ENCODE measurements around the gene KCNC4.

KCNC4 gene

DNA sequence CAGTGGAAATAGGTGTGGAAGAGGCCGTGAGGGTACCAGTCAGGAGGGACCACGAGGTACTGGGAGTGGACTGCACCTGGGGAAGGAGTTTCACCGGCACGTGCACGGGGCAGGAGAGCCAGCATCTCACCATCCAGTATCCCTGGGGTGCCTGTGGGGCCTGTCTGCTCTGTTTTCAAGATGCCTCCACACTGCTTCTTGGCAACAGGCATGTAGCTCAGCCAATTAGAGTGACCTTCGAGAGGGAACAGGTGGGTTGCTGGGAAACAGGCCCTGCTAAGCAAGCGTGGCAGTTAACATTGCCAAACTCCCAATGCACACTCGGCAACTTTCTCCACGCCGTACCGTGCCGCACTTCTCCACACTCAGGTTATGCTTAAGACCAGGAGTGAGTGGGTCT lies 17.7 kb downstream of the KCNC4 start:
- in situ Hi-C loops (cut with MboI; ENCODE audit: low sequenced_read_pairs): no loop called here

- in situ Hi-C loops (cut with MboI; ENCODE audit: low sequenced_read_pairs): no loop called here
Measured at GRCh38 chr1:110228381-110228780, 18.3 kb downstream of the KCNC4 start.

- in situ Hi-C loops (cut with MboI; ENCODE audit: low sequenced_read_pairs): no loop called here
Measured at GRCh38 chr1:110228869-110229268, 18.8 kb downstream of the KCNC4 start.

DNA sequence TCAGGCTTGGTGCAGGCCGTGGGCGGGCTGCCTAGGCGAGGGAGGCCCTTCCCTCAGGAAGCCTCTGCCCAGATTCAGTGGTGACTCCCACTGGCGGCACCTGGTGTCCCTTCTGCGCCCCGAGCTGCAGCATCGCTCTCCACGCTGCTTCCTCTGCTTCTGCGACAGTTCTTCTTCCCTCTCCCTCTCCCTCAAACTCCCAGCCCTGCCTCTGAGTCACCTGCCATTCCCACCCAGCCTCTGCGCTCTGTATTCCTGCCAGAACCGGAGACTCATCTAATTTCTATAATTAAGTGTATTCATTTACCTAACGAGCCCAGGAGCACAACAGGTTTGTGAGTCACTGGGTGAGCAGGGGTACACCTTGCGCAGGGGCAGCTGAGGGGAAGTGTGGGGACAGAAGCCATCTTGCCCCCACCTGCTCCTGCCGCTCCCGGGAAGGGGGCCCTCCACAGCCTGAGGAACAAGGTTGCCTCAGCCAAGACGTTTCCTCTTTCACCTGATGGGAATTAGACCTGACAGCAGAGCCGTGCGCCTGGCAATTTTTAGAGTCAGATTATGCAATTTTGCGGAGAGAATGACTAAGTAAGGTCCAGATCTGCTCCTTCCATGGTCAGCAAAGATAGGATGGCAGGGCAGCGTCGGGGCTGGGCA lies 19.4 kb downstream of the KCNC4 start:
- in situ Hi-C loops (cut with MboI; ENCODE audit: low sequenced_read_pairs): no loop called here

GRCh38 chr1:110230381-110231199 lies 20.5 kb downstream of the KCNC4 start:
- in situ Hi-C loops (cut with MboI; ENCODE audit: low sequenced_read_pairs): no loop called here

- in situ Hi-C loops (cut with MboI; ENCODE audit: low sequenced_read_pairs): no loop called here
Measured at GRCh38 chr1:110233861-110234260, 23.7 kb downstream of the KCNC4 start.

DNA sequence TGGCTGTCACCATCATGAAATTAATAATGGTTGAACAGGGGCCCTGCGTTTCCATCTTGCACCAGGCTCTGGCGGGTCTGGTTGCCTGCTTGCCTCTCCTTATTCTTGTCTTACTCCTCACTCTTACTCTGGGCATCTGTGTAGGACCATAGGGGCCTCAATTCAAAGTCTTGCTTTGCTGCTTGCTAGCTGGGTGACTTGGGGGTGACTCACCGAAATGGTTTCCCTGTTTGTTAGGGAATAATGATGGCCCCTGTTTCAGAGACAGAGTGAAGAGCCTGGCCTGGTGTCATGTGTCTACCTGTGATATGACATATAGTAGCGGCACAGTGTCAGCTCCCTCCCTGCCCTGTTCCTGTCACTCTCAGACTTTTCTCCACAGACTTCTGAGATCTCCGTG lies 24.6 kb downstream of the KCNC4 start:
- in situ Hi-C loops (cut with MboI; ENCODE audit: low sequenced_read_pairs): no loop called here

DNA sequence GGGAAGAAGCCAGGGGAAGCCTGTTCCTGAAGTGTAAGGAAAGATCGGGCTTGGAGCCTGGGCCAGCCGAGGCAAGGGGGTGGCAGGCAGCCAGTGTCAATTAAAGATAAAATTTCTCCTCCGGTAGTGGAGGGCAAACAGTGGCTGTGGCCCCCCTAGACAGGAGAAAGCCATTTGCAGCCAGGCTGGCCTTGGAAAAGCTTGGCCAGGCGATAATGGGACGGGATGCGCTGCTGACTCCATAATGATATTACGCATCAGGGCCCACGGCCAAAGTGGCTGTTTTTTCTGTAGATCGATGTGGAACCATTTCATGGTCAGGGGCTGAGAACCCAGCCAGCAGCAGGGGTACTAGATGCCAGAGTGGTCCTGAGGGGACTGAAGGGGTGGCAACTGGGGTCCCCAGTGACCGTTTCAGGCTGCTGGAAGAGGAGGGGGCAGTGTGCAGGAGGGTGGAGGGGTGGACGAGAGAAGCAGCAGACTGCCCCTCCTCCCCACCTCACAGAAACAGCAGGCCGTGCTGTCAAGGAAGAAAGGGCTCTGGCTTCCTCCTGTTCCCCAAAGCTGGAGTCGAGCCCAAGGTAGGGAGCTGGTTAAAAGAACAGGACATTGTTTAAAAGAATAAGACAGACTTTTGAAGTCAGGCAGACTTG lies 25.2 kb downstream of the KCNC4 start:
- in situ Hi-C loops (cut with MboI; ENCODE audit: low sequenced_read_pairs): no loop called here

GRCh38 chr1:110235834-110236682 lies 25.9 kb downstream of the KCNC4 start:
- in situ Hi-C loops (cut with MboI; ENCODE audit: low sequenced_read_pairs): no loop called here

DNA sequence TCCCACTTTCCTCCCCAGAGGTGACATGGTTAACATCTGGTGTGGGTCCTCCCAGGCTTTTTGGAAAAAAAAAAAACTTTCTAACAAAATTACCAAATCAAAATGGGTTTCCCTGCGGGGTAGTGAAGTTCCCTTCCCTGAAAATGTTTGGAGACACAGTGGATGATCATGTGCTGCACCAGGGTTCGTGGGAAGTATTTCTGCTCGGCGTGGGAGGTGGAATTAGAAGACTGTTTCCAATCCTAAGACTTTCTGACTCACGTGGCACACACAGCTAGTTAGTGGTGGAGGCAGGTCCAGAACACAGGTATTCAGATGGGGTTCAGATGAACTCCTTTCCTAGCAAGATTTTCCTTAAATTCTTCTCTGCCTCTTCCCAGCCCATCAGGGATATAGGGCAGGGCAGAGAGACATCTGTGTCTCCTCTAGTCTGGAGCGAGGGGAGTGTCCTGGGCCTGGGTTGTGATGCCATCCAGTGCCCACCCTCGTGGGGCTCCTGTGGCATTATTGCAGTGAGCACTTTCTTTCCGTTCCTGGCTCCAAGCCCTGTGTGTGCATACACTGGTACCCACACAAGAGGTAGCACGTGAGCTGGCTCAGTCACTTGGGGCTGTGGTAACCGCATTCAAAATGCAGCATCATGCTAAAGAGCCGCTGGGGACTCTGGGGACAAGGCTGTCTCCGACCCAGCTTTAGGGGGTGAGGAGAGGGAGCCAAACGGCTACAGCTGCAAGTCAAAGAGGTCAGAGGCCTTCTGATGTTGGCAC lies 27.5 kb downstream of the KCNC4 start:
- in situ Hi-C loops (cut with MboI; ENCODE audit: low sequenced_read_pairs): no loop called here

- in situ Hi-C loops (cut with MboI; ENCODE audit: low sequenced_read_pairs): no loop called here
Measured at GRCh38 chr1:110239441-110240430, 29.6 kb downstream of the KCNC4 start.

- in situ Hi-C loops (cut with MboI; ENCODE audit: low sequenced_read_pairs): no loop called here
Measured at GRCh38 chr1:110240476-110241210, 30.5 kb downstream of the KCNC4 start.

- in situ Hi-C loops (cut with MboI; ENCODE audit: low sequenced_read_pairs): no loop called here
Measured at GRCh38 chr1:110241516-110241915, 31.4 kb downstream of the KCNC4 start.

- in situ Hi-C loops (cut with MboI; ENCODE audit: low sequenced_read_pairs): no loop called here
Measured at GRCh38 chr1:110242062-110242461, 31.9 kb downstream of the KCNC4 start.

DNA sequence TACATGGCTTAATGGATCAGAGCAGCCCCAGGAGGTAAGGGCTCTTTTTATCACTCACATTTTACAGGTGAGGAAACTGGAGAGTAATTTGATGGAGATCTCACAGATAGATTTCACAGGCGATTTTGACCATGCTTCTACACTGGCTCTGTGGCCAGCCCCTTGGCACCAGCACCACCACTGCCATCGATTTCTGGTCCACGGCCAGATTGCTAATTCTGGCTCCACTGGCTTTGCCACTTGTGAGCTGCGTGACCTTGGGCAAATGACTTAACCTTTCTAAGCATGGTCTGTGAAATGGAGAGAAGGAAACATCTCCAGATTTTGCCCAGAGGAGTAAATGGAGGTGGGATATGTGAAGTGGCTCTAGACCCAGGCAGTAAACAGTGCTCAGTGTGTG lies 32.6 kb downstream of the KCNC4 start:
- in situ Hi-C loops (cut with MboI; ENCODE audit: low sequenced_read_pairs): no loop called here

- in situ Hi-C loops (cut with MboI; ENCODE audit: low sequenced_read_pairs): no loop called here
Measured at GRCh38 chr1:110243146-110243545, 33.0 kb downstream of the KCNC4 start.

GRCh38 chr1:110243574-110243973 lies 33.5 kb downstream of the KCNC4 start:
- in situ Hi-C loops (cut with MboI; ENCODE audit: low sequenced_read_pairs): no loop called here

GRCh38 chr1:110245876-110246620 lies 35.9 kb downstream of the KCNC4 start:
- in situ Hi-C loops (cut with MboI; ENCODE audit: low sequenced_read_pairs): no loop called here
